ENCODE results near the gene EEF1A2.

Gene EEF1A2

DNA sequence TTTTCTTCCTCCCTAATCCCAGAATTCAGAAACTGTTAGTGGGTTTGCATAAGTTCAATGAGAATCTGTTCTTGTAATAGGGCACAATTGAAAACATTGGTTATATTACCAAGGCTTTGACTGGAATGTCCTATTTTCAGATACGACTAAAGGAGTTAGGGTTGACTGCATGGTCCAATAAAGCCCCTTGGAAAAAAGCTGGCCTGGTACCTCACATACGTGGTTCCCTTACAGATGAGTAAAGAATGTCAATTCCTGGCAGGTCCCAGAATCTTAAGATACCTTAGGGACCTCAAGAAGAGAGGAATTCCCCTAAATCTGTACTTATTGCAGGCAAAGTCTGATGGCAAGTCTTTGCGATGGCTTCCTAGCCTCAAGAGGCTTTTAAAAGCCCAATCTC lies 26.3 kb upstream of the EEF1A2 start:
- no peak overlapping the region for H3K9ac ChIP-seq (ENCODE audit: low read length)
- H3K27ac ChIP-seq (ENCODE audit: low read length) = no peak overlapping the region
- H2AFZ ChIP-seq (ENCODE audit: low read depth, low read length) = no peak overlapping the region
- no peak overlapping the region for H3K4me3 ChIP-seq (ENCODE audit: low read length)
- H3K4me2 ChIP-seq (ENCODE audit: low read length) = no peak overlapping the region
- H3K36me3 ChIP-seq (replicated peaks; ENCODE audit: low read depth, low read length) = no peaks in the 10 kb centered on the region
- H3K27me3 ChIP-seq (ENCODE audit: low read depth, low read length) = peaks cover 22% of the 10 kb centered on the region
- H3K9me3 ChIP-seq (ENCODE audit: insufficient read depth, low read length) = peaks cover 4% of the 10 kb centered on the region; the same call in 1 of the 2 replicates
- peaks cover 10% of the 10 kb centered on the region for H3K4me1 ChIP-seq (ENCODE audit: low read length)
- no peaks in the 10 kb centered on the region for H3K79me2 ChIP-seq (ENCODE audit: low read length)
- H4K20me1 ChIP-seq (ENCODE audit: insufficient read depth, low read length) = no peaks in the 10 kb centered on the region
- no peak for TF ChIP-seq EZH2phosphoT487 (IDR thresholded peaks at IDR 0.05; ENCODE audit: low read depth)
- TF ChIP-seq, protein P1, sequence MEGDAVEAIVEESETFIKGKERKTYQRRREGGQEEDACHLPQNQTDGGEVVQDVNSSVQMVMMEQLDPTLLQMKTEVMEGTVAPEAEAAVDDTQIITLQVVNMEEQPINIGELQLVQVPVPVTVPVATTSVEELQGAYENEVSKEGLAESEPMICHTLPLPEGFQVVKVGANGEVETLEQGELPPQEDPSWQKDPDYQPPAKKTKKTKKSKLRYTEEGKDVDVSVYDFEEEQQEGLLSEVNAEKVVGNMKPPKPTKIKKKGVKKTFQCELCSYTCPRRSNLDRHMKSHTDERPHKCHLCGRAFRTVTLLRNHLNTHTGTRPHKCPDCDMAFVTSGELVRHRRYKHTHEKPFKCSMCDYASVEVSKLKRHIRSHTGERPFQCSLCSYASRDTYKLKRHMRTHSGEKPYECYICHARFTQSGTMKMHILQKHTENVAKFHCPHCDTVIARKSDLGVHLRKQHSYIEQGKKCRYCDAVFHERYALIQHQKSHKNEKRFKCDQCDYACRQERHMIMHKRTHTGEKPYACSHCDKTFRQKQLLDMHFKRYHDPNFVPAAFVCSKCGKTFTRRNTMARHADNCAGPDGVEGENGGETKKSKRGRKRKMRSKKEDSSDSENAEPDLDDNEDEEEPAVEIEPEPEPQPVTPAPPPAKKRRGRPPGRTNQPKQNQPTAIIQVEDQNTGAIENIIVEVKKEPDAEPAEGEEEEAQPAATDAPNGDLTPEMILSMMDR (IDR thresholded peaks at IDR 0.05; ENCODE audit: low read depth, low read length) = no peak

DNA sequence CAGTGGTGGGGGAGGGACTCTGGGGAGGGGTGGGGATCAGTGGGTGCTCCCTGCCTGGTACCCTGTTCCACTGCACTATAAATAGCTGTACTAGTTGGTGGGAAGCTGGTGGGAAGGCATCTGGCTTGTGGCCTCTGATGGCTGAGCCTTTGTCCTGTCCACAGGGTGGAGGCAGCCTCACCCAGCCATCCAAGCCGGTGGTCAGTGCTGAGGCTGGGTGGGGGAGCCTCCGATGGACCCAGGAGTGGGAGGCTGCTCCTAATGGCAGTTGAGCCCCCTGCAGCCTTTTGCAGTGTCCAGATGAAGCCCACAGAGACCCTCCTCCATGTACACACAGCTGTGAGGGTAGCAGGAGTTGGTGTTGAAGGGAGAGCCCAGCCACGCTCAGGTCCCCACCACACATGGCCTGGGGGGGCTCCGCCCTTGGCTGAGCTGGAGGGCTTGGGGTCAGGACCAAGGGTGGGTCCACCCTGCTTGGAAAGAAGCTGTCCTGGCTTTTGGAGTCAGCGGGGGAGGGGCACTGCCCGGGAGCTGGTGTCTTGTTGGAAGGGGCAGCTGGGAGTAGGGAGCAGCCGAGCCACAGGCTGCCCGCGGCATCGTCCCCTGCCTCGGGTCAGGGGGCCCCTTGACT lies 24.2 kb upstream of the EEF1A2 start:
- no peak for TF ChIP-seq EZH2phosphoT487 (IDR thresholded peaks at IDR 0.05; ENCODE audit: low read depth)
- TF ChIP-seq, protein P1 (IDR thresholded peaks at IDR 0.05; ENCODE audit: low read depth, low read length) = no peak

DNA sequence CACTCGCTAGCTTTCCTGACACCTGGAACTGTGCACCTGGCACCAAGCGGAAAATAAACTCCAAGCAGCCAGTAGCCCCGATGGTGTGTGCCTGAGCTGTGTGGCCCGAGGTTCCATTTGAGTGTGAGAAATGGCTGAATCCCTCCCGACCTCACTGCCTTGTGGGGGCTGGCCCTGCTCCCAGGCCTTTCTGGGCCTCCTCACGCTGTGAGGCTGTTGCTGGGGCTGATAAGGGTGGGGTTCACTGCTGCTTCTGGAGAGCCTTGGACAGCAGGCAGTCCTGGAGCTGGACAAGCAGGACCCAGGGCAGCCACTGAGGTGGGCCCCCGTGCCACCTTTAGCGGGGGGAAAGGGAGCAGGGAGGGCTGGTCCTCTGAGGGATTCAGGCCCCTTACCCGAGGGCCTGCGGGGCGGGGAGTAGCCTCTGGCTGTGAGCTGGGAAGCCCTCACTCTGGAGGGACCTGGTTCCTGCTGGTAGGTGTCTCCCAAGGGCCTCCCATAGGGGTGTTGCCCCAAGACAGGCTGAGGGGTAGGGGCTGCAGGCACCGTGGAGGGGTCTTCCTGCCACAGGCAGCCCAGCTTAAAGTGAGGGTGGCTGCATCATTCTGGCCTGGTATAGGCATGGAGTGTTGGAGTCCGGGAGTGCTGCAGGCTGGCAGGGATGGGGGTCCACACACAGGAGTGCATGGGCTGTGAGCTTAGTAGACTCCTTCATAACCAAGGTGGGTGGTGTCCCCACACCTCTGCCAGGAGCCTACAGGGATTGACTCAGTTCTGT lies 23.4 kb upstream of the EEF1A2 start:
- Histone ChIP-seq H3K9ac (ENCODE audit: low read length) (no peak overlapping the region), H3K27ac (ENCODE audit: low read length) (no peak overlapping the region), H3K27me3 (ENCODE audit: low read depth, low read length) (peaks cover 4% of the 10 kb centered on the region), H3K4me3 (ENCODE audit: low read length) (no peak overlapping the region), H2AFZ (ENCODE audit: low read depth, low read length) (no peak overlapping the region), H4K20me1 (ENCODE audit: insufficient read depth, low read length) (no peaks in the 10 kb centered on the region), H3K4me1 (ENCODE audit: low read length) (no peaks in the 10 kb centered on the region), H3K4me2 (ENCODE audit: low read length) (no peak overlapping the region), H3K36me3 (replicated peaks; ENCODE audit: low read depth, low read length) (no peaks in the 10 kb centered on the region), H3K9me3 (ENCODE audit: insufficient read depth, low read length) (peaks cover 4% of the 10 kb centered on the region; the same call in 1 of the 2 replicates), H3K79me2 (ENCODE audit: low read length) (no peaks in the 10 kb centered on the region)
- no peak for TF ChIP-seq EZH2phosphoT487 (IDR thresholded peaks at IDR 0.05; ENCODE audit: low read depth)
- TF ChIP-seq, protein P1 (IDR thresholded peaks at IDR 0.05; ENCODE audit: low read depth, low read length) = no peak

More for the DNA sequence above, 24.2 kb upstream of the EEF1A2 start:
- H4K20me1 ChIP-seq (ENCODE audit: insufficient read depth, low read length) = no peaks in the 10 kb centered on the region
- peaks cover 4% of the 10 kb centered on the region; the same call in 1 of the 2 replicates for H3K9me3 ChIP-seq (ENCODE audit: insufficient read depth, low read length)
- no peaks in the 10 kb centered on the region for H3K4me1 ChIP-seq (ENCODE audit: low read length)
- H3K9ac ChIP-seq (ENCODE audit: low read length) = no peak overlapping the region
- H2AFZ ChIP-seq (ENCODE audit: low read depth, low read length) = no peak overlapping the region
- H3K4me2 ChIP-seq (ENCODE audit: low read length) = no peak overlapping the region
- H3K79me2 ChIP-seq (ENCODE audit: low read length) = no peaks in the 10 kb centered on the region
- H3K36me3 ChIP-seq (replicated peaks; ENCODE audit: low read depth, low read length) = no peaks in the 10 kb centered on the region
- no peak overlapping the region for H3K4me3 ChIP-seq (ENCODE audit: low read length)
- H3K27me3 ChIP-seq (ENCODE audit: low read depth, low read length) = peaks cover 12% of the 10 kb centered on the region
- H3K27ac ChIP-seq (ENCODE audit: low read length) = no peak overlapping the region

DNA sequence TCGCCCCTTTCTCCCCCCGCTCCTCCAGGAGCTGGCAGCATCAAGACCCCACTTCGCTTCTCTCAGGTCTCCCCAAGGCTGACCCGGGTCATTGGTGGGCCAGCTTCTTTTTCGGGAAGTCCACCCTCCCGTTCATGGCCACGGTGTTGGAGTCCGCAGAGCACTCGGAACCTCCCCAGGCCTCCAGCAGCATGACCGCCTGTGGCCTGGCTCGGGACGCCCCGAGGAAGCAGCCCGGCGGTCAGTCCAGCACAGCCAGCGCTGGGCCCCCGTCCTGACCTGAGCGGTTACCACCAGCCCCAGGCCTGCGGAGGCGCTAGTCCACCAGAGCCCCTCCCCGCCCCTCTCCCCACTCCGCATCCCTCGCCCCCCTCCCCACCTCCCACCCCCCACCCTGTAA lies 22.7 kb upstream of the EEF1A2 start:
- no peak overlapping the region for H2AFZ ChIP-seq (ENCODE audit: low read depth, low read length)
- no peaks in the 10 kb centered on the region for H3K4me1 ChIP-seq (ENCODE audit: low read length)
- H3K4me3 ChIP-seq (ENCODE audit: low read length) = no peak overlapping the region
- H3K4me2 ChIP-seq (ENCODE audit: low read length) = no peak overlapping the region
- no peaks in the 10 kb centered on the region for H3K27me3 ChIP-seq (ENCODE audit: low read depth, low read length)
- H3K36me3 ChIP-seq (replicated peaks; ENCODE audit: low read depth, low read length) = no peaks in the 10 kb centered on the region
- no peak overlapping the region for H3K9ac ChIP-seq (ENCODE audit: low read length)
- H3K27ac ChIP-seq (ENCODE audit: low read length) = no peak overlapping the region
- TF ChIP-seq EZH2phosphoT487 (IDR thresholded peaks at IDR 0.05; ENCODE audit: low read depth) = no peak
- TF ChIP-seq, protein P1 (IDR thresholded peaks at IDR 0.05; ENCODE audit: low read depth, low read length) = no peak
- no peaks in the 10 kb centered on the region for H4K20me1 ChIP-seq (ENCODE audit: insufficient read depth, low read length)
- H3K79me2 ChIP-seq (ENCODE audit: low read length) = no peaks in the 10 kb centered on the region
- H3K9me3 ChIP-seq (ENCODE audit: insufficient read depth, low read length) = peaks cover 4% of the 10 kb centered on the region; the same call in 1 of the 2 replicates
